Esophagus muscularis mucosa (tissue), 3 donors: Measurements from ENCODE around the gene COQ10B.

ENCODE experiments used
- CTCF ChIP-seq, 3 experiments: fragments of 200-600 bp in 2 of 3; fragments of 450-650 bp in 1 of 3; sonication (generic) in 2 of 3; IDR thresholded peaks; one replicate each; pipeline ENCODE4 v1.5.1; 2017 to 2019; ENCODE audit warnings: antibody characterized with exemption in 3 of 3, mild to moderate bottlenecking in 2 of 3, moderate library complexity in 1 of 3
- POLR2A ChIP-seq: fragments of 450-650 bp; IDR thresholded peaks from one replicate; pipeline ENCODE4 v1.6.1; 2017; ENCODE audit warnings: antibody characterized with exemption, moderate library complexity, mild to moderate bottlenecking, low read depth
- POLR2AphosphoS5 ChIP-seq, 2 donors: sonication (generic); formaldehyde crosslinking; IDR thresholded peaks; one replicate each; pipeline ENCODE4 v1.6.1; 2017; ENCODE audit warnings: antibody characterized with exemption in 2 of 2

GRCh38 chr2:197498937-197499593 lies 45.7 kb downstream of the COQ10B start:
- TF ChIP-seq CTCF (IDR thresholded peaks at IDR 0.05): no peak
- no peak for TF ChIP-seq POLR2A
- peak in 1 of 2 donors; percentile 53 for TF ChIP-seq POLR2AphosphoS5 (IDR thresholded peaks at IDR 0.05)
